B cell (primary cell): ENCODE measurements around the gene MOV10L1. TPM values are rescaled to one million over a fixed set of nuclear protein-coding genes. Genes with fewer than 3 reads are reported as not detected.

Experiments used
- ATAC-seq: fragments of 200-7000 bp; cut with Tn5 transposase; one replicate; pipeline ENCODE4 v1.10.0; 2021; ENCODE audit warnings: low read depth, mild to moderate bottlenecking, moderate number of reproducible peaks, moderate library complexity
- CTCF ChIA-PET: fragments of 350-600 bp; sonication (Branson Sonifier 250); formaldehyde crosslinking; loops from one replicate; lab custom pipeline; 2021; ENCODE audit warnings: antibody characterized with exemption, inconsistent platforms; lab: Charles Lee
- POLR2A ChIA-PET: fragments of 350-600 bp; sonication (Branson Sonifier 250); formaldehyde crosslinking; loops from one replicate; lab custom pipeline; 2021; ENCODE audit warnings: antibody characterized with exemption; lab: Charles Lee
- DNase-seq: peaks from one replicate; pipeline ENCODE4 v3.0.0; 2013
- H2AFZ ChIP-seq: 2 replicates; pipeline ENCODE4 v1.6.1; 2012; ENCODE audit warnings: mild to moderate bottlenecking, low read depth, low read length; ENCODE audit not compliant: insufficient read depth, poor library complexity, severe bottlenecking
- H3K27ac ChIP-seq, 2 donors: 1 replicate in 1 of 2; 2 replicates in 1 of 2; pipeline ENCODE4 v1.5.1; 2012 to 2013; ENCODE audit warnings: low read length in 2 of 2, mild to moderate bottlenecking in 2 of 2, moderate library complexity in 1 of 2
- H3K27me3 ChIP-seq, 4 experiments: fragments of 200-600 bp in 1 of 4; sonication (generic) in 1 of 4; replicated peaks in 1 of 4; 1 replicate in 2 of 4; 2 replicates in 2 of 4; pipeline versions ENCODE4 v1.6.1 to v1.7.0; 2013 to 2016; ENCODE audit warnings: low read length in 3 of 4, mild to moderate bottlenecking in 2 of 4, mixed read lengths in 1 of 4, moderate library complexity in 1 of 4; ENCODE audit not compliant: insufficient read depth in 4 of 4, control insufficient read depth in 3 of 4; ENCODE audit errors: control extremely low read depth in 1 of 4
- H3K36me3 ChIP-seq, 2 experiments: replicated peaks in 1 of 2; 1 replicate in 1 of 2; 2 replicates in 1 of 2; pipeline versions ENCODE4 v1.6.1 to v1.7.1; 2013; ENCODE audit warnings: low read length in 1 of 2; ENCODE audit not compliant: insufficient read depth in 2 of 2, control insufficient read depth in 1 of 2; ENCODE audit errors: control extremely low read depth in 1 of 2, extremely low read depth in 1 of 2
- H3K4me1 ChIP-seq, 2 donors: fragments of 200-600 bp in 1 of 2; sonication (generic) in 1 of 2; 1 replicate in 1 of 2; 2 replicates in 1 of 2; pipeline versions ENCODE4 v1.5.1 to v1.6.1; 2013 to 2017; ENCODE audit warnings: low read length in 2 of 2; ENCODE audit not compliant: control insufficient read depth in 2 of 2, insufficient read depth in 2 of 2
- H3K4me2 ChIP-seq: replicated peaks from 2 replicates; pipeline ENCODE3; 2012; ENCODE audit warnings: mild to moderate bottlenecking, low read depth, low read length; ENCODE audit not compliant: poor library complexity, severe bottlenecking
- H3K4me3 ChIP-seq, 5 experiments: fragments of 200-600 bp in 1 of 5; sonication (generic) in 1 of 5; 1 replicate in 3 of 5; 2 replicates in 2 of 5; pipeline versions ENCODE4 v1.5.1 to v1.7.0; 2011 to 2016; ENCODE audit warnings: low read length in 4 of 5, mild to moderate bottlenecking in 4 of 5, low read depth in 2 of 5, control low read depth in 1 of 5, moderate library complexity in 1 of 5; ENCODE audit not compliant: insufficient read depth in 1 of 5; ENCODE audit errors: control extremely low read depth in 1 of 5, extremely low read depth in 1 of 5
- H3K79me2 ChIP-seq: fragments of 200-600 bp; sonication (generic); one replicate; pipeline ENCODE4 v1.6.0; 2016; ENCODE audit warnings: low read length; ENCODE audit not compliant: control insufficient read depth, insufficient read depth
- H3K9ac ChIP-seq: fragments of 200-600 bp; sonication (generic); 2 replicates; pipeline ENCODE4 v1.6.1; 2017; ENCODE audit warnings: mild to moderate bottlenecking, low read length, moderate library complexity
- H3K9me3 ChIP-seq, 3 donors: one replicate each; pipeline versions ENCODE4 v1.6.1 to v1.7.1; 2013; ENCODE audit warnings: low read length in 2 of 3; ENCODE audit not compliant: control insufficient read depth in 2 of 3, insufficient read depth in 1 of 3; ENCODE audit errors: control extremely low read depth in 1 of 3
- H4K20me1 ChIP-seq: 2 replicates; pipeline ENCODE4 v1.6.0; 2012; ENCODE audit warnings: mild to moderate bottlenecking, low read length; ENCODE audit not compliant: insufficient read depth, control insufficient read depth, poor library complexity, severe bottlenecking
- H3K27ac Mint-ChIP-seq: one replicate; pipeline ENCODE4 v1.8.0; 2021; ENCODE audit warnings: mixed read lengths
- H3K27me3 Mint-ChIP-seq: one replicate; pipeline ENCODE4 v1.8.0; 2021; ENCODE audit warnings: mixed read lengths
- H3K4me1 Mint-ChIP-seq: one replicate; pipeline ENCODE4 v1.8.0; 2021; ENCODE audit warnings: mixed read lengths
- H3K4me3 Mint-ChIP-seq: one replicate; pipeline ENCODE4 v1.8.0; 2021; ENCODE audit warnings: mixed read lengths
- H3K9me3 Mint-ChIP-seq: one replicate; pipeline ENCODE4 v1.8.0; 2022; ENCODE audit warnings: mixed read lengths; ENCODE audit not compliant: insufficient read depth
- CTCF ChIP-seq: fragments of 200-600 bp; IDR thresholded peaks from one replicate; pipeline ENCODE4 v1.8.0; 2022; ENCODE audit warnings: antibody characterized with exemption, mild to moderate bottlenecking
- EZH2 ChIP-seq: IDR thresholded peaks from 2 replicates; pipeline ENCODE4 v1.6.1; 2012; ENCODE audit warnings: borderline replicate concordance, low read depth, mild to moderate bottlenecking, moderate library complexity, low read length; ENCODE audit not compliant: insufficient read depth, poor library complexity, severe bottlenecking
- WGBS: methylation state at CpG from one replicate; pipeline ENCODE4 v1.1.5; 2013; ENCODE audit warnings: missing lambda C conversion rate; ENCODE audit not compliant: insufficient coverage; 5-methylcytosine and 5-hydroxymethylcytosine counted together
- intact Hi-C: fragments of 100-400 bp; cut with micrococcal nuclease; formaldehyde crosslinking; loops from one replicate; pipeline ENCODE4 v1.10.0; 2022
- polyA plus RNA-seq: library from polyadenylated mRNA; depleted of rRNA; stranded (reverse); fragments of >200 nt; gene quantifications from 2 replicates; pipeline ENCODE4 v1.2.3, GENCODE V29; 2012
- total RNA-seq, 2 donors: library from RNA; stranded (reverse); fragments of 120-200 nt in 1 of 2; gene quantifications; 1 replicate in 1 of 2; 2 replicates in 1 of 2; pipeline versions ENCODE4 v1.2.3 to v1.2.4, GENCODE V29; 2013 to 2022

Gene MOV10L1
- total and polyA plus RNA-seq, 2 donors (not counting 1 experiment from before 2014, with no cell fraction given), result not detected

DNA sequence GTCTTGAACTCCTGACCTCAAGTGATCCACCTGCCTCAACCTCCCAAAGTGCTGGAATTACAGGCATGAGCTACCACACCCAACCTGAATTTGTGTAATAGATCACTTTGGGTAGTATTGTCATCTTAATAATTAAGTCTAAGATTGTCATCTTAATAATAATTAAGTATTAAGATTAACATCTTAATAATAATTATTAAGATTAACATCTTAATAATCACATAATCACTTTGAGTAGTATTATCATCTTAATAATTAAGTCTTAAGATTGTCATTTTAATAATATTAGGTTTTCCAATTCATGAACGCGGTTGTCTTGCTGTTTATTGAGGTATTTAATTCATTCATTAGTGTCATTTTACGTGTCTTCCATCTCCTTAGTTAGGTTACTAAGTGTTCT, 8.2 kb downstream of the MOV10L1 start:
- ChIA-PET CTCF (no interaction called here), POLR2A (no interaction called here)
- intact Hi-C loops, result no loop called here
- H3K27me3 ChIP-seq, result peaks cover 0 to 5% (median 0%) of the 10 kb centered on the region in 4 experiments
- no peaks in the 10 kb centered on the region for H3K9me3 ChIP-seq
- no CpG with 5 or more reads among the region's 3 CpGs for WGBS
- no peak overlapping the region for H3K4me3 ChIP-seq
- H3K79me2 ChIP-seq, result no peaks in the 10 kb centered on the region
- no peaks in the 10 kb centered on the region for H4K20me1 ChIP-seq
- Mint-ChIP-seq H3K27me3 (peaks cover 29% of the 10 kb centered on the region), H3K27ac (no peak overlapping the region), H3K9me3 (no peaks in the 10 kb centered on the region), H3K4me3 (no peak overlapping the region), H3K4me1 (peaks cover 11% of the 10 kb centered on the region)
- H3K4me2 ChIP-seq, result no peak overlapping the region
- DNase-seq (no peak), ATAC-seq (no peak)
- no peak overlapping the region for H2AFZ ChIP-seq
- H3K9ac ChIP-seq, result no peak overlapping the region
- TF ChIP-seq EZH2 (no peak), CTCF (no peak)
- H3K4me1 ChIP-seq, result peaks cover 0 to 3% of the 10 kb centered on the region in 2 donors
- no peaks in the 10 kb centered on the region for H3K36me3 ChIP-seq
- no peak overlapping the region for H3K27ac ChIP-seq

DNA sequence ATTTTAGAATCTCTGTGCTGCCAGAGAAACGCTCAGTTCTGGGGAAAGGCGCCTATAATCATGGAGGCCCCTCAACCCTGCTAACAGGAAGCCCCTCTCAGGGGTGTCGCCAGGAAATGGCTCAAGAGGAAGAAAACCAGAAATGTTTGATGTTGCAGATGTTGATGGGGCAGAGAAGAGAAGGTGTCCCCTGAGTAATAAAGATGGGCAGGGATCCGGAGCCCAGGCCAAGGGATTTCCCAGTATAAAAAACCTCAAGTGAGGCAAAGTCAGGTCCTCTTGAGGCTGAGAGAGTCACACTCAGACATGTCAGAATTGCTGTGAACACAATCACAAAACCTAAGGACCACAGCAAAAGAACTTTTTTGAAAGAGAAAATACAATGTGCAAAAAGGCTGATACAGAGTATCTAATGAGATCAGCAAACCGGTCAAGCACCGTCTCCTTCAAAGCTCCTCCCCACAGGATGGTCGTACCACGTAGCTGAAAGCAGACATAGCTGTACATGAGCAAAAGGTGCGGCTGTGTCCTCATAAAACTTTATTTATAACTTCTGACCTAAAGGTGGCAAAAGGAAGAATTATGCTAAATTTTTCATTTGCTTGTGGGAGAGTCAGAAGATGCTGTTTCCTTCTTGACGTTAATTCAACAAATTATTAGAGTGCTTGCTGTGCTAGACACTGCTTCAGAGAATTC, 12.2 kb downstream of the MOV10L1 start:
- intact Hi-C loops, result no loop called here
- Histone ChIP-seq H3K79me2 (no peaks in the 10 kb centered on the region), H3K9me3 (no peaks in the 10 kb centered on the region), H3K27me3 (peaks cover 0 to 4% (median 0%) of the 10 kb centered on the region in 4 experiments), H3K4me2 (no peak overlapping the region), H2AFZ (no peak overlapping the region), H3K36me3 (no peaks in the 10 kb centered on the region), H3K4me3 (no peak overlapping the region), H3K9ac (no peak overlapping the region), H3K4me1 (peaks cover 4 to 9% of the 10 kb centered on the region in 2 donors), H3K27ac (no peak overlapping the region), H4K20me1 (no peaks in the 10 kb centered on the region)
- ATAC-seq, result no peak
- CTCF ChIA-PET, result no interaction called here
- Mint-ChIP-seq H3K27me3 (peaks cover 13% of the 10 kb centered on the region), H3K27ac (no peak overlapping the region), H3K9me3 (no peaks in the 10 kb centered on the region), H3K4me3 (no peak overlapping the region), H3K4me1 (peaks cover 20% of the 10 kb centered on the region)
- no peak for DNase-seq
- 70% methylated on average over 6 of the region's 10 CpGs for WGBS
- POLR2A ChIA-PET, result no interaction called here
- no peak for TF ChIP-seq CTCF
- no peak for TF ChIP-seq EZH2
